Bone marrow (tissue), 2 donors: ENCODE data around the gene CASP5.
"Not testable (repeated sequence)": the region's sequence is repeated elsewhere in the genome, so short reads cannot be mapped to it uniquely, and the experiment has no call there.

Experiments
- DNase-seq, 2 donors: peaks; one replicate each; lab custom pipeline; 2025; lab: John Stamatoyannopoulos, UW

Gene CASP5

DNA sequence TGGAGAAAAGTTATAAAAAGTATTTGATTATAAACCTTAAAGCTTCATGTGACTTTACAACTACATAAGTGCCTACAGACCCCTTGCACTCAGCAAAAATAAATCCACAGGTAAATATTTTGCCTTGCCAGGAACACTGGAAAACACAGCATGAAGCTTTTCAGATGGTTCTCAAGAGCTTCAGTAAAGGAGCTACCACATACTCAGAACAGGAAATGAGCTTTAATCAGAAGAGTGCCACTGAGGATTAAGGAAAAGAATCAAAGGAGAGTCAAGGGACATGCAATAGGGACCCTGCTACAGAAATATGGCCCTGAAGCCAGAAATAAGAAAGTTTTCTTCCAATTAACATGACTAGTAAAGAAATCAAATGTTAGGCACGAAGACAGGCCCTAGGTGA, 10.8 kb upstream of the CASP5 start:
- DNase-seq = no peak

GRCh38 chr11:105033343-105033742, 10.4 kb upstream of the CASP5 start:
- no peak for DNase-seq

GRCh38 chr11:105032495-105032894, 9.5 kb upstream of the CASP5 start:
- DNase-seq = no peak

DNA sequence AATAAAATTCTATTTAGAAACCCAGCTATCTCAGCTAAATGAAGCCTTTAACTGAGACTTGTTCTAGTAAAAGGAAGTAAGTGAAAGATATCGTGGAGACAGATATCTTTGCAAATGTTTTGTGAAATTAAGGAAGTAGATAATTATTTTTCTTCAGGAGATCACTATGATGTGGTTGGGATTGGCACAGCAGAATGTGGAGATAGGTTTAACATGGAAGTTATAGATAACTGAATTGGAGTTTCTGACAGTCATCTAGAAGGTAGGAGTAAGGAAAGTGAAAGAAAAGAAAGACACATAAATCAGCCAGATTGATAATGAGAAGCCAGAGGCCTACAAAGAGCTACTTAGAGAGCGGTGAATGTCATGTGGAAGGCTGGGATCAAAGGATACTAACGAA, 4.7 kb upstream of the CASP5 start:
- DNase-seq = peak in 1 of 2 donors; percentile 42

DNA sequence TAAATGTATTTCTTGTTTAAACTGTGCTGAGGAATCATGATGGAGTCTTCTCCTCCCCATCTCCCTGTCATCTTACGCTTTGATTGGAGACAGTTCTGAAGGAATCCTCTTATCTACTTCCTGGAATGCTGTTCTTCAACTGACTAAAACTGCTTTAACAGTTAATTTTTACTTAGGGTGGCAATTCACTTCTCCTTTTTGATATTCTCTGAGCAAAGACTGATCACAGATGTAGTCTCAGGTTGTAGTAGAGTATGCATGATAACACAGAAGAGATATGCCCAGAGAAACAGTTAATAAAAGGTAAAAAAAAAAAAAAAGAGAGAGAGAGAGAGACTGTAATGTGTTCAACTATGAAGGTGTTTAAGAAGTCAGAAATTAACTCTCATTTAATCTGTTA, 1.4 kb upstream of the CASP5 start:
- DNase-seq = no peak

- no peak for DNase-seq
Observed at GRCh38 chr11:105022527-105022926, 441 bp downstream of the CASP5 start.

DNA sequence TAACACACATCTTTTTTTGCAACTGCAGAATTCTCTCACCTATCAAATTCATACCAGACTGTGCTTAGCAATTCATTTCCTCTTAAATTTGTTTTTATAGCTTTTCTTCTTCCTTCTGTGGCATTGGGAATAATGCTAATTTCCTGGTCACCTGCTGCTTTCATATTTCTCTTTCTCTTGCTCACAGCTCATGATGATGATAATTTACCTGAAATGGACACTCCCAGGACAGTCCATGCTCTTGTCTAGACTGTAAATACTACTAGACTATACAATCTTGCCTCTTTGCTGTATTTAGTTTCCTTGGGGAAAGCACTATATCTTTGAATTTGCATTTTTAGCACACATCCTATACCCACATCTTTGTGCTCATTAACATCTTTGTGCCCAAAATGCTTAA, 15.5 kb downstream of the CASP5 start:
- no peak for DNase-seq

- no peak for DNase-seq
Observed at GRCh38 chr11:105005451-105005845, 17.5 kb downstream of the CASP5 start.

- no peak for DNase-seq
Observed at GRCh38 chr11:105004021-105004420, 18.9 kb downstream of the CASP5 start.

GRCh38 chr11:105003151-105003550, 19.8 kb downstream of the CASP5 start:
- no peak for DNase-seq

DNA sequence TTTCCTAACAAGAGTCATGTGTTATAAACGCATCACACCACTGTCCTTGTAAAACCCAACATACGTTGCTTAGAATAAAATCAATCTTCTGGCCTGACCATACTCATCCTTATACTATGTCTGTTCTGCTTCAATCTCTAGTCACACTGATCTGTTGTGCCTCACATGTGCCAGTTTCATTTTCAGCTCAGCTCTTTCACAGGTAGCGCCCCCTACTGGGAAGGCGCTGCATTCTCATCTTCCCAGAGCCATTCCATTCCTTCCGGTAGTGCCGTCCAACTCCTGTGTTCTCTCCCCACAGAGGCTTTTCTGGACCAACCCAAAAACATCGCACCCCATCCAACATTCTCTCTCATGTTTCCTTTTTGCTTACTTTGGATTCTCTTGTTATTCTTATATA, 22.2 kb downstream of the CASP5 start:
- peak in 1 of 2 donors; percentile 32 for DNase-seq

GRCh38 chr11:105000167-105000566, 22.8 kb downstream of the CASP5 start:
- DNase-seq = no peak

- DNase-seq = no peak
Observed at GRCh38 chr11:104999721-105000120, 23.2 kb downstream of the CASP5 start.

GRCh38 chr11:104997288-104997687, 25.7 kb downstream of the CASP5 start:
- DNase-seq = no peak

DNA sequence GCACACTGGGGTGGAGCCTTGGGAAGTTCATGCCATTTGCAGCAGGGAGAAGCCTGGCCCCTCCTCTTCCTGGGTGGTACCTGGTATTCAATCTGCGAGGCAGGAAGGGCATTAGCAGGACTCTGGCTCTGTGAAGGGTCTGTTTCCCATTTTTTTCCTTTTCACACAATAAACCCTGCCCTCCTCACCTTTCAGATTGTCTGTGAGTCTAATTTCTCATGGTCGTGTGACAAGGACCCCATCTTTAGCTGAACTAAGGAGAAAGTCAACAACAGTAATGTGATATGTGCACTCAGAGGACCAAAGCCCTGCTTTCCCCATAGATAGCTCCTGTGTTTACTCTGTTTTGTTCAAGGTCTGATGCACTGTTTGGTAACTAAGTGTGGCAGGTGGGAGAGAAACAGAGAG, 28.0 kb downstream of the CASP5 start:
- DNase-seq = no peak

DNA sequence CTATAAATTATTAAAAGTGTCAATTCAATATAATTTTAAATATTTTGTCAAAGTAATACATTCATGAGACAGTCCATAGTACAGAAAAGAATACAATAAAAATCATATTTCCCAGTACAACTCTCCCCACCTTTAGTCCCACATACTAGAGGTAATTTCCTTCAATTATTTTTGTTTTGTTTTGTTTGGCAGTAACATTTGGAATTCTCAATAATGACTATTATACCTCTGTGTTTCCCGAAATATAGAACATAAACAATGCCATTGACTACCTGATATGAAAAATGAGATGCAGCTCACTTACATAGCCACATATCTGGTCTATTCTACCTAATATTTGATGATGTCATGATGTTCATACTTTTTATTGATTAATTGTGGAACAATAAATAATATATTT, 30.2 kb downstream of the CASP5 start:
- no peak for DNase-seq

- DNase-seq = no peak
Observed at GRCh38 chr11:104991994-104992393, 31.0 kb downstream of the CASP5 start.

DNA sequence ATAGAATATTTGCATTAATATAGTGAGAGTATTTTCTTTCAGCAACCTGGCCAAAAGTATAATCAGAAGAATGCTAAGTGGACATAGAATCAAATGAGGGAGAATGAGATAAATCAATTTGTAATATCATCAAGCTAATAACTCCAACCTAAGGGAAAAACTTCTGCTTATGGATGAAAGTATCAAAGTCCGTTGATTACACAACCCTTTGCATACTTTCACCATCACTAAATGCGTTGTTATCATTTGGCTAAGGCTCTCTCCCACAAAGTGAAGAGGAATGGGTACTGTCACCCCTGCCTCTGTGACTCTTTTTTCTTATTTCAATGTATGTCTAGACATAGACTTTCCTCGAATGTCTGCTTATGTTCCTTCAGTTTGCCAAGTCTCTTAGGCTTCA, 38.2 kb downstream of the CASP5 start:
- no peak for DNase-seq

DNA sequence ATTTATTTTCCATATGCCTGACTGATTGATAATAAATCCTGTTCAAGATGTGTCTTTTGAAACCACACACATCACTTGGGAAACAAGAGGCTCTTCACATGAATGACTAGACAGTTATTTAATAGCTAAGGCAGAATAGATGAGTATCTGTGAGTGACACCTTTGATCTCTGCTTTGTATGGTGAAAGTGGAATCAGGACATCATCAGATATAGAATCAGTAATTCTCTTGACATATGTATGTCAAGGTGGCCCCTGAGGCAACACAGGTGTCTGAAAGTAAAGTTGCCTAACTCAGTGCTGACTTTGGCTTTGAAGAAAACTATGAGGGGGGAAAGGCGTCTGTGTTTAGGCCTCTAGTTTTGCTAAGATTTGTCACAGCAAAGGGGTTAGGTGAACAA, 43.1 kb downstream of the CASP5 start:
- no peak for DNase-seq

GRCh38 chr11:104973616-104974015, 49.4 kb downstream of the CASP5 start:
- DNase-seq = no peak

DNA sequence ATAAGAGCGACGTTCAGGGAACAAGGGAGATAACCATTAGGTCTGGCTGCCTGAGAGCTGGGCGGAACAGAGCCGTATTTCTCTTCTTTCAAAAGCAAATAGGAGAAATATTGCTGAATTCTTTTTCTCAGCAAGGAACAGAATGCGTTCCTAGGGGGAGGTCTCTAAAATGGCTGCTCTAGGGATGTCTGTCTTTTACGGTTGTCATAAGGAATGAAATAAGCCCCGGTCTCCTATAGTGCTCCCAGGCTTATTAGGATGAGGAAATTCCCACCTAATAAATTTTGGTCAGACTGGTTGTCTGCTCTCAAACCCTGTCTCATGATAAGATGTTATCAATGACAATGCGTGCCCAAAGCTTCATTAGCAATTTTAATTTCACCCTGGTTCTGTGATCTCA, 50.0 kb downstream of the CASP5 start:
- not testable (repeated sequence) for DNase-seq

- no peak for DNase-seq
Observed at GRCh38 chr11:104970756-104971155, 52.2 kb downstream of the CASP5 start.

- DNase-seq = no peak
Observed at GRCh38 chr11:104968856-104969776, 53.9 kb downstream of the CASP5 start.

DNA sequence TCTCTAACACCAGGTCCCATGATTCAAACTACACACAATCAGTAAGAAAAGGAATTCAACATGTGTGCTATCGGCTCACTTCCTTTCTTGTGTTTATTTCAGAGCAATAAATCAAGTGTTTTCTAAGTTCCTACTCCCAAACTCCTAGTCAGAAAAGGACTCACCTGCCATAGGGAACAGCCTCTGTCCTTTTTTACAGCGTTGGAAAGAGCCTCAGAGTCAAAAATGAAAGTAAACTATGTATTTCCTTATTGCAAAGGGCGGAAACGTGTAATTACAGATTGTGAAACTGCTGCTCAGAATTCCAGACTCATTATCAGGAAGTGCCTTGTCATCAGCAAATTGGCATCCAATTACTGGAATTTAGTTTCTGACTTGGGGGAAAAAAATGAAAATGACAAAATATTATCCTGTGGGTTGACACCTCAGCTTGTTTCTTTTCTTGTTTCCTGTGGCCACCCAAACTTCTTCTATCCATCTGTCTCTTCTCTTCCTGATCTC, 54.6 kb downstream of the CASP5 start, which contains the start of gene CASP4:
Gene CASP4, minus strand, starts transcription at position 220 of the 501 bp plus-strand sequence. Its CDS starts 49 bp downstream, at position 171.
- peak in 1 of 2 donors; percentile 72 for DNase-seq
